NCI-H748 (cell line): ENCODE results near the gene CCDC91.
"Not testable (repeated sequence)": the region's sequence is repeated elsewhere in the genome, so short reads cannot be mapped to it uniquely, and the experiment has no call there.

Source experiments
- DNase-seq: peaks from one replicate; lab custom pipeline; 2025; ENCODE audit not compliant: unreplicated experiment; lab: John Stamatoyannopoulos, UW

Gene CCDC91

GRCh38 chr12:28278960-28279359 is 88.7 kb downstream of the CCDC91 start:
- no peak for DNase-seq

GRCh38 chr12:28286352-28286751 is 96.1 kb downstream of the CCDC91 start:
- DNase-seq, result no peak

GRCh38 chr12:28290262-28290661 is 100.0 kb downstream of the CCDC91 start:
- no peak for DNase-seq

- no peak for DNase-seq
Measured at GRCh38 chr12:28292699-28293098, 102.4 kb downstream of the CCDC91 start.

GRCh38 chr12:28294300-28294699 is 104.0 kb downstream of the CCDC91 start:
- no peak for DNase-seq

GRCh38 chr12:28296287-28296686 is 106.0 kb downstream of the CCDC91 start:
- no peak for DNase-seq

GRCh38 chr12:28303192-28303591 is 112.9 kb downstream of the CCDC91 start:
- DNase-seq, result no peak

GRCh38 chr12:28306535-28306934 is 116.3 kb downstream of the CCDC91 start:
- DNase-seq, result no peak

- DNase-seq, result no peak
Measured at GRCh38 chr12:28308891-28309290, 118.6 kb downstream of the CCDC91 start.

GRCh38 chr12:28313631-28314030 is 123.4 kb downstream of the CCDC91 start:
- no peak for DNase-seq

GRCh38 chr12:28316049-28316448 is 125.8 kb downstream of the CCDC91 start:
- DNase-seq, result no peak

- no peak for DNase-seq
Measured at GRCh38 chr12:28318273-28318672, 128.0 kb downstream of the CCDC91 start.

GRCh38 chr12:28320353-28320752 is 130.1 kb downstream of the CCDC91 start:
- no peak for DNase-seq

- DNase-seq, result no peak
Measured at GRCh38 chr12:28327722-28328121, 137.5 kb downstream of the CCDC91 start.

- no peak for DNase-seq
Measured at GRCh38 chr12:28328967-28329366, 138.7 kb downstream of the CCDC91 start.

- DNase-seq, result not testable (repeated sequence)
Measured at GRCh38 chr12:28329727-28330126, 139.5 kb downstream of the CCDC91 start.

GRCh38 chr12:28330232-28330631 is 140.0 kb downstream of the CCDC91 start:
- DNase-seq, result not testable (repeated sequence)

- DNase-seq, result no peak
Measured at GRCh38 chr12:28331130-28331529, 140.9 kb downstream of the CCDC91 start.

GRCh38 chr12:28340261-28341045 is 150.2 kb downstream of the CCDC91 start:
- no peak for DNase-seq

- no peak for DNase-seq
Measured at GRCh38 chr12:28343713-28344112, 153.5 kb downstream of the CCDC91 start.

- DNase-seq, result no peak
Measured at GRCh38 chr12:28346567-28346966, 156.3 kb downstream of the CCDC91 start.

GRCh38 chr12:28349196-28349595 is 158.9 kb downstream of the CCDC91 start:
- DNase-seq, result no peak

GRCh38 chr12:28350502-28350901 is 160.2 kb downstream of the CCDC91 start:
- DNase-seq, result no peak
